H1 (cell line): ENCODE results near the gene PPP2R2C. TPM values are rescaled to one million over a fixed set of nuclear protein-coding genes. Genes with fewer than 3 reads are reported as not detected.

Experiments
- CTCF ChIA-PET: fragments of 300-600 bp; sonication (Branson Sonifier 250); formaldehyde crosslinking; loops from one replicate; lab custom pipeline; 2021; ENCODE audit not compliant: partially characterized antibody; lab: Charles Lee
- POLR2A ChIA-PET: fragments of 300-600 bp; sonication (Branson Sonifier 250); formaldehyde crosslinking; loops from one replicate; lab custom pipeline; 2021; ENCODE audit warnings: inconsistent platforms; ENCODE audit not compliant: partially characterized antibody; lab: Charles Lee
- DNase-seq, 2 experiments: peaks; one replicate each; pipeline versions ENCODE4 v3.0.0 to v3.0.0-alpha.2; 2010 to 2022; ENCODE audit warnings: low spot score in 2 of 2, low read depth in 1 of 2, mixed read lengths in 1 of 2
- FAIRE-seq: peaks from 2 replicates; lab custom pipeline; 2011; peaks lifted over from hg19 to GRCh38; lab: Jason Lieb, UNC
- H2AFZ ChIP-seq: 2 replicates; pipeline ENCODE4 v1.8.1; 2012; ENCODE audit warnings: low read length, inconsistent platforms
- H2AK5ac ChIP-seq: 2 replicates; pipeline ENCODE4 v1.6.1; 2013; ENCODE audit warnings: low read depth, low read length
- H2BK120ac ChIP-seq: replicated peaks from 2 replicates; pipeline ENCODE3; 2013; ENCODE audit warnings: low read depth, low read length, inconsistent platforms
- H2BK12ac ChIP-seq: 2 replicates; pipeline ENCODE4 v1.6.1; 2013; ENCODE audit warnings: low read depth, low read length
- H2BK15ac ChIP-seq: 2 replicates; pipeline ENCODE4 v1.6.1; 2013; ENCODE audit warnings: low read length
- H2BK20ac ChIP-seq: 2 replicates; pipeline ENCODE4 v1.6.1; 2013; ENCODE audit warnings: low read length
- H2BK5ac ChIP-seq: 2 replicates; pipeline ENCODE4 v1.6.1; 2013; ENCODE audit warnings: low read depth, low read length
- H3K14ac ChIP-seq: 2 replicates; pipeline ENCODE4 v1.6.1; 2013; ENCODE audit warnings: inconsistent platforms; ENCODE audit not compliant: insufficient read length
- H3K18ac ChIP-seq: 2 replicates; pipeline ENCODE4 v1.6.1; 2013; ENCODE audit warnings: low read length; ENCODE audit errors: extremely low read depth
- H3K23ac ChIP-seq: 2 replicates; pipeline ENCODE4 v1.6.1; 2013; ENCODE audit warnings: inconsistent platforms; ENCODE audit not compliant: insufficient read length
- H3K23me2 ChIP-seq: 2 replicates; pipeline ENCODE4 v1.6.1; 2013; ENCODE audit warnings: low read depth, low read length
- H3K27ac ChIP-seq: 2 replicates; pipeline ENCODE4 v1.6.1; 2011; ENCODE audit warnings: low read depth, low read length, inconsistent platforms
- H3K27me3 ChIP-seq, 4 experiments: replicated peaks in 1 of 4; 1 replicate in 1 of 4; 2 replicates in 3 of 4; pipeline versions ENCODE4 v1.6.1 to v1.8.1; 2011 to 2013; ENCODE audit warnings: low read length in 3 of 4, mild to moderate bottlenecking in 3 of 4, inconsistent platforms in 2 of 4, mixed read lengths in 2 of 4, moderate library complexity in 1 of 4; ENCODE audit not compliant: control insufficient read depth in 3 of 4, insufficient read depth in 3 of 4; ENCODE audit errors: extremely low read depth in 1 of 4
- H3K36me3 ChIP-seq, 4 experiments: 2 replicates each; pipeline versions ENCODE4 v1.6.1 to v1.8.1; 2011 to 2013; ENCODE audit warnings: mild to moderate bottlenecking in 4 of 4, low read length in 3 of 4, moderate library complexity in 2 of 4, control low read depth in 1 of 4, inconsistent platforms in 1 of 4; ENCODE audit not compliant: insufficient read depth in 4 of 4, control insufficient read depth in 2 of 4
- H3K4ac ChIP-seq: replicated peaks from 2 replicates; pipeline ENCODE3; 2013; ENCODE audit warnings: low read length, low read depth, mixed read lengths, inconsistent platforms; ENCODE audit not compliant: insufficient read length
- H3K4me1 ChIP-seq, 4 experiments: replicated peaks in 1 of 4; 1 replicate in 1 of 4; 2 replicates in 3 of 4; pipeline versions ENCODE4 v1.6.1 to v1.8.1; 2011 to 2013; ENCODE audit warnings: low read length in 3 of 4, inconsistent platforms in 2 of 4, mixed read lengths in 1 of 4; ENCODE audit not compliant: insufficient read depth in 4 of 4, control insufficient read depth in 3 of 4
- H3K4me2 ChIP-seq, 2 experiments: 2 replicates each; pipeline versions ENCODE4 v1.6.1 to v1.8.1; 2011 to 2013; ENCODE audit warnings: low read depth in 2 of 2, low read length in 2 of 2, control low read depth in 1 of 2, inconsistent platforms in 1 of 2, mild to moderate bottlenecking in 1 of 2; ENCODE audit not compliant: insufficient read depth in 1 of 2
- H3K4me3 ChIP-seq, 4 experiments: fragments of 200-600, 300-600 bp in 1 of 4; sonication (generic), shearing (Covaris generic), sonication (Bioruptor Twin) in 1 of 4; 2 replicates each; pipeline versions ENCODE4 v1.5.1 to v1.8.1; 2011 to 2016; ENCODE audit warnings: low read length in 4 of 4, low read depth in 3 of 4, control low read depth in 2 of 4, inconsistent platforms in 2 of 4, mild to moderate bottlenecking in 2 of 4, mixed read lengths in 1 of 4, moderate library complexity in 1 of 4; ENCODE audit not compliant: insufficient read depth in 2 of 4; ENCODE audit errors: extremely low read depth in 1 of 4
- H3K56ac ChIP-seq: replicated peaks from 2 replicates; pipeline ENCODE3; 2013; ENCODE audit warnings: low read depth, mild to moderate bottlenecking, mixed read lengths, low read length, inconsistent platforms; ENCODE audit not compliant: insufficient read length
- H3K79me1 ChIP-seq: 2 replicates; pipeline ENCODE4 v1.6.1; 2013; ENCODE audit warnings: low read depth, low read length, control low read depth
- H3K79me2 ChIP-seq, 2 experiments: 2 replicates each; pipeline versions ENCODE4 v1.6.1 to v1.8.1; 2012 to 2013; ENCODE audit warnings: low read length in 2 of 2, mild to moderate bottlenecking in 2 of 2, inconsistent platforms in 1 of 2; ENCODE audit not compliant: insufficient read depth in 2 of 2, control insufficient read depth in 1 of 2
- H3K9ac ChIP-seq, 4 experiments: replicated peaks in 1 of 4; 1 replicate in 1 of 4; 2 replicates in 3 of 4; pipeline versions ENCODE4 v1.6.1 to v1.8.1; 2011 to 2013; ENCODE audit warnings: low read depth in 3 of 4, low read length in 3 of 4, control low read depth in 2 of 4, mild to moderate bottlenecking in 2 of 4, moderate library complexity in 2 of 4, inconsistent platforms in 1 of 4; ENCODE audit errors: extremely low read depth in 1 of 4
- H3K9me3 ChIP-seq, 2 experiments: 2 replicates each; pipeline versions ENCODE4 v1.6.1 to v1.8.1; 2012 to 2013; ENCODE audit warnings: mild to moderate bottlenecking in 2 of 2, moderate library complexity in 2 of 2, control low read depth in 1 of 2, inconsistent platforms in 1 of 2, low read depth in 1 of 2, low read length in 1 of 2, mixed read lengths in 1 of 2; ENCODE audit not compliant: insufficient read depth in 2 of 2
- H4K20me1 ChIP-seq, 2 experiments: replicated peaks in 1 of 2; 2 replicates each; pipeline versions ENCODE3 to v1.8.1; 2011 to 2013; ENCODE audit warnings: inconsistent platforms in 2 of 2, low read length in 2 of 2, mild to moderate bottlenecking in 1 of 2; ENCODE audit not compliant: insufficient read depth in 2 of 2, control insufficient read depth in 1 of 2
- H4K5ac ChIP-seq: 2 replicates; pipeline ENCODE4 v1.6.1; 2013; ENCODE audit warnings: low read length, low read depth, mixed read lengths, inconsistent platforms; ENCODE audit not compliant: insufficient read length
- H4K8ac ChIP-seq: 2 replicates; pipeline ENCODE4 v1.8.0; 2013; ENCODE audit warnings: mild to moderate bottlenecking, moderate library complexity, low read length, inconsistent platforms; ENCODE audit not compliant: insufficient read depth; ENCODE audit errors: extremely low read depth
- H4K91ac ChIP-seq: replicated peaks from 2 replicates; pipeline ENCODE3; 2013; ENCODE audit warnings: low read length, mixed read lengths, inconsistent platforms; ENCODE audit not compliant: insufficient read length
- CHD2 ChIP-seq: IDR thresholded peaks from 2 replicates; pipeline ENCODE4 v1.6.1; 2012; ENCODE audit warnings: low read length, improper control_type of control experiment
- CTCF ChIP-seq, 3 experiments: IDR thresholded peaks; 1 replicate in 2 of 3; 2 replicates in 1 of 3; pipeline versions ENCODE4 v1.5.1 to v1.6.1; 2011; ENCODE audit warnings: low read length in 3 of 3, mild to moderate bottlenecking in 3 of 3, inconsistent platforms in 2 of 3, low read depth in 1 of 3, moderate library complexity in 1 of 3; ENCODE audit not compliant: insufficient read depth in 1 of 3; ENCODE audit errors: control extremely low read depth in 1 of 3
- EZH2 ChIP-seq: fragments of 200-600 bp; sonication (generic); IDR thresholded peaks from 2 replicates; pipeline ENCODE4 v1.7.1; 2012; ENCODE audit warnings: low read depth, mild to moderate bottlenecking, moderate library complexity, low read length, inconsistent platforms; ENCODE audit not compliant: severe bottlenecking
- HDAC2 ChIP-seq, 2 experiments: fragments of 300-600 bp in 1 of 2; sonication (generic) in 1 of 2; IDR thresholded peaks; 2 replicates each; pipeline ENCODE4 v1.6.1; 2011 to 2012; ENCODE audit warnings: low read depth in 2 of 2, low read length in 2 of 2, mild to moderate bottlenecking in 2 of 2, moderate library complexity in 2 of 2, borderline replicate concordance in 1 of 2, inconsistent platforms in 1 of 2
- KDM1A ChIP-seq: fragments of 200-600, 300-600 bp; sonication (generic); IDR thresholded peaks from 2 replicates; pipeline ENCODE4 v1.7.1; 2016; ENCODE audit warnings: mild to moderate bottlenecking, low read length, borderline replicate concordance
- MAX ChIP-seq: IDR thresholded peaks from 2 replicates; pipeline ENCODE4 v1.6.1; 2012; ENCODE audit warnings: inconsistent platforms
- RBBP5 ChIP-seq: IDR thresholded peaks from 2 replicates; pipeline ENCODE4 v1.7.1; 2012; ENCODE audit warnings: low read depth, mild to moderate bottlenecking, inconsistent platforms, low read length, moderate library complexity, borderline replicate concordance
- RNF2 ChIP-seq: fragments of 200-900, 300-1000 bp; sonication (generic); IDR thresholded peaks from 2 replicates; pipeline ENCODE4 v1.7.1; 2016; ENCODE audit warnings: borderline replicate concordance, low read depth, mild to moderate bottlenecking, antibody characterized with exemption, low read length; ENCODE audit not compliant: poor library complexity, severe bottlenecking; ENCODE audit errors: missing control alignments
- RXRA ChIP-seq: IDR thresholded peaks from 2 replicates; pipeline ENCODE4 v1.6.1; 2011; ENCODE audit warnings: low read depth, mild to moderate bottlenecking, low read length, moderate library complexity; ENCODE audit not compliant: insufficient read depth
- SIRT6 ChIP-seq: IDR thresholded peaks from one replicate; pipeline ENCODE4 v1.7.1; 2012; ENCODE audit warnings: low read length, inconsistent platforms
- TAF1 ChIP-seq: IDR thresholded peaks from 2 replicates; pipeline ENCODE4 v1.6.1; 2011; ENCODE audit warnings: mild to moderate bottlenecking, low read depth, low read length
- WGBS, 2 experiments: shearing (Covaris generic) in 1 of 2; methylation state at CpG; one replicate each; pipeline versions ENCODE4 v1.1.6 to v1.1.7; 2013 to 2015; ENCODE audit warnings: low lambda C conversion rate in 2 of 2, mixed read lengths in 2 of 2, inconsistent platforms in 1 of 2, low coverage in 1 of 2, missing lambda C conversion rate in 1 of 2; ENCODE audit not compliant: insufficient replicate concordance in 2 of 2, insufficient coverage in 1 of 2, insufficient read length in 1 of 2; ENCODE audit errors: extremely low coverage in 1 of 2, missing lambda C conversion rate in 1 of 2; 5-methylcytosine and 5-hydroxymethylcytosine counted together
- polyA plus RNA-seq, 7 experiments: library from polyadenylated mRNA; depleted of rRNA in 3 of 7; stranded (reverse) in 5 of 7; unstranded in 2 of 7; fragments of >200 nt in 5 of 7; fragments of 200-250 nt in 2 of 7; gene quantifications; 1 replicate in 5 of 7; 2 replicates in 1 of 7; 4 replicates in 1 of 7; pipeline versions ENCODE4 v1.2.1 to v1.2.3, GENCODE V29; 2011 to 2013; ENCODE audit warnings: missing spikeins in 2 of 7, mixed read lengths in 2 of 7
- total RNA-seq: library from RNA; stranded (reverse); fragmentation: NEBNext Ultra II Directional; extraction: Animal tissue kit (Norgen Biotek cat#: 25700); gene quantifications from 2 replicates; pipeline ENCODE4 v1.2.1, GENCODE V29; 2021

The PPP2R2C gene
- total and polyA plus RNA-seq, 2 of the 8 experiments (the other 6 are each of a cell fraction or from before 2014, with no cell fraction given): 6.4 TPM

GRCh38 chr4:6391852-6392188, 80.6 kb downstream of the PPP2R2C start:
- Histone ChIP-seq H3K23ac (no peak overlapping the region), H3K79me2 (no peaks in the 10 kb centered on the region), H3K79me1 (no peaks in the 10 kb centered on the region), H3K9me3 (no peaks in the 10 kb centered on the region), H2BK5ac (no peak overlapping the region), H2BK12ac (no peak overlapping the region), H4K91ac (no peak overlapping the region), H3K9ac (no peak overlapping the region), H3K23me2 (no peaks in the 10 kb centered on the region), H3K56ac (no peak overlapping the region), H3K4ac (no peak overlapping the region), H3K27me3 (no peaks in the 10 kb centered on the region), H2BK15ac (no peak overlapping the region), H2BK20ac (no peak overlapping the region), H3K4me2 (no peak overlapping the region), H3K18ac (no peak overlapping the region), H2BK120ac (no peak overlapping the region), H4K20me1 (no peaks in the 10 kb centered on the region), H4K5ac (no peak overlapping the region), H2AK5ac (no peak overlapping the region), H3K4me3 (no peak overlapping the region), H3K27ac (no peak overlapping the region), H3K4me1 (peaks cover 0 to 4% (median under 1%) of the 10 kb centered on the region in 4 experiments; a peak in 4 of 7 replicates), H3K36me3 (no peaks in the 10 kb centered on the region), H2AFZ (no peak overlapping the region), H3K14ac (no peak overlapping the region), H4K8ac (no peak overlapping the region)
- FAIRE-seq (no peak), DNase-seq (no peak)
- WGBS, 2 experiments: 92% methylated on average over 9 of the region's 9 CpGs; no CpG with 5 or more reads in 1 of the 2 experiments
- CTCF ChIA-PET: interaction anchor here (1.0 to 1.9 kb wide), 5 partner anchors 12 to 158 kb away, joined by 3 to 6 read pairs (median 5); no protein-coding TSS in a partner anchor
- POLR2A ChIA-PET: interaction anchor here (1.0 kb wide), 1 partner anchor 13 kb away, joined by 3 read pairs; no protein-coding TSS in a partner anchor
- no peak for TF ChIP-seq CHD2
- no peak for TF ChIP-seq MAX
- no peak for TF ChIP-seq HDAC2 (IDR thresholded peaks at IDR 0.05; ENCODE audit: borderline replicate concordance in 1 of 2, low read depth in 2 of 2, low read length in 2 of 2)
- no peak for TF ChIP-seq EZH2
- TF ChIP-seq RNF2: no peak
- TF ChIP-seq TAF1: no peak
- TF ChIP-seq RXRA: no peak
- TF ChIP-seq CTCF (IDR thresholded peaks at IDR 0.05; ENCODE audit: control extremely low read depth in 1 of 3, insufficient read depth in 1 of 3, low read depth in 1 of 3, low read length in 3 of 3): no peak
- TF ChIP-seq SIRT6: no peak
- TF ChIP-seq KDM1A: no peak
- TF ChIP-seq RBBP5: no peak
